Prostate gland (tissue), 2 donors: ENCODE measurements around the gene FAR2.

Experiments used
- POLR2A ChIP-seq: fragments of 450-650 bp; IDR thresholded peaks from one replicate; pipeline ENCODE4 v1.6.1; 2016; ENCODE audit warnings: antibody characterized with exemption, mild to moderate bottlenecking
- POLR2AphosphoS5 ChIP-seq: sonication (generic); formaldehyde crosslinking; IDR thresholded peaks from one replicate; pipeline ENCODE4 v1.6.1; 2017; ENCODE audit warnings: antibody characterized with exemption
- TF ChIP-seq, protein P1 (sequence below), 4 experiments: fragments of 200-600 bp in 2 of 4; fragments of 450-650 bp in 2 of 4; sonication (generic) in 2 of 4; IDR thresholded peaks; 1 replicate in 3 of 4; 2 replicates in 1 of 4; pipeline ENCODE4 v1.5.1; 2016 to 2019; ENCODE audit warnings: antibody characterized with exemption in 4 of 4, mild to moderate bottlenecking in 2 of 4, moderate library complexity in 2 of 4

GRCh38 chr12:29288031-29288430 lies 139.0 kb downstream of the FAR2 start:
- TF ChIP-seq, protein P1, sequence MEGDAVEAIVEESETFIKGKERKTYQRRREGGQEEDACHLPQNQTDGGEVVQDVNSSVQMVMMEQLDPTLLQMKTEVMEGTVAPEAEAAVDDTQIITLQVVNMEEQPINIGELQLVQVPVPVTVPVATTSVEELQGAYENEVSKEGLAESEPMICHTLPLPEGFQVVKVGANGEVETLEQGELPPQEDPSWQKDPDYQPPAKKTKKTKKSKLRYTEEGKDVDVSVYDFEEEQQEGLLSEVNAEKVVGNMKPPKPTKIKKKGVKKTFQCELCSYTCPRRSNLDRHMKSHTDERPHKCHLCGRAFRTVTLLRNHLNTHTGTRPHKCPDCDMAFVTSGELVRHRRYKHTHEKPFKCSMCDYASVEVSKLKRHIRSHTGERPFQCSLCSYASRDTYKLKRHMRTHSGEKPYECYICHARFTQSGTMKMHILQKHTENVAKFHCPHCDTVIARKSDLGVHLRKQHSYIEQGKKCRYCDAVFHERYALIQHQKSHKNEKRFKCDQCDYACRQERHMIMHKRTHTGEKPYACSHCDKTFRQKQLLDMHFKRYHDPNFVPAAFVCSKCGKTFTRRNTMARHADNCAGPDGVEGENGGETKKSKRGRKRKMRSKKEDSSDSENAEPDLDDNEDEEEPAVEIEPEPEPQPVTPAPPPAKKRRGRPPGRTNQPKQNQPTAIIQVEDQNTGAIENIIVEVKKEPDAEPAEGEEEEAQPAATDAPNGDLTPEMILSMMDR (IDR thresholded peaks at IDR 0.05): no peak
- TF ChIP-seq POLR2A (no peak), POLR2AphosphoS5 (no peak)
